NT2/D1 (cell line): ENCODE results near the gene LITAFD.
A peak's percentile ranks its signal among the peaks of the same experiment; 100 is the strongest.

ENCODE experiments used
- DNase-seq: peaks from one replicate; pipeline ENCODE4 v3.0.0-alpha.2; 2011; ENCODE audit warnings: low read depth, low spot score
- H3K27me3 ChIP-seq: 2 replicates; pipeline ENCODE4 v1.6.0; 2011; ENCODE audit warnings: mild to moderate bottlenecking; ENCODE audit not compliant: insufficient read length, insufficient read depth
- H3K36me3 ChIP-seq: 2 replicates; pipeline ENCODE4 v1.6.1; 2011; ENCODE audit warnings: mild to moderate bottlenecking, low read length, mixed read lengths; ENCODE audit not compliant: insufficient read depth, insufficient read length
- H3K4me1 ChIP-seq: 2 replicates; pipeline ENCODE4 v1.5.1; 2011; ENCODE audit not compliant: insufficient read depth, insufficient read length
- H3K4me3 ChIP-seq: 2 replicates; pipeline ENCODE4 v1.5.1; 2011; ENCODE audit warnings: low read depth; ENCODE audit not compliant: insufficient read length
- H3K9ac ChIP-seq: 2 replicates; pipeline ENCODE4 v1.6.0; 2011; ENCODE audit warnings: low read depth; ENCODE audit not compliant: insufficient read length
- H3K9me3 ChIP-seq: 2 replicates; pipeline ENCODE4 v1.5.1; 2011; ENCODE audit warnings: mild to moderate bottlenecking, low read length; ENCODE audit not compliant: insufficient read depth
- SUZ12 ChIP-seq: IDR thresholded peaks from 2 replicates; pipeline ENCODE4 v1.6.1; 2011; ENCODE audit not compliant: insufficient read length, insufficient read depth; ENCODE audit errors: extremely low read depth
- YY1 ChIP-seq: IDR thresholded peaks from 2 replicates; pipeline ENCODE4 v1.6.1; 2011; ENCODE audit not compliant: insufficient read length, insufficient read depth
- ZNF274 ChIP-seq: IDR thresholded peaks from 2 replicates; pipeline ENCODE4 v1.6.1; 2011; ENCODE audit warnings: mild to moderate bottlenecking, low read depth, low read length

The LITAFD gene

GRCh38 chr16:8852534-8852933, 29.6 kb upstream of the LITAFD start:
- H3K4me1 ChIP-seq, result peaks cover 24% of the 10 kb centered on the region
- H3K36me3 ChIP-seq, result peaks cover 91% of the 10 kb centered on the region
- no peaks in the 10 kb centered on the region for H3K27me3 ChIP-seq
- no peak overlapping the region for H3K4me3 ChIP-seq
- TF ChIP-seq YY1 (no peak), SUZ12 (no peak), ZNF274 (no peak)
- no peak overlapping the region for H3K9ac ChIP-seq
- DNase-seq, result no peak
- no peaks in the 10 kb centered on the region for H3K9me3 ChIP-seq

DNA sequence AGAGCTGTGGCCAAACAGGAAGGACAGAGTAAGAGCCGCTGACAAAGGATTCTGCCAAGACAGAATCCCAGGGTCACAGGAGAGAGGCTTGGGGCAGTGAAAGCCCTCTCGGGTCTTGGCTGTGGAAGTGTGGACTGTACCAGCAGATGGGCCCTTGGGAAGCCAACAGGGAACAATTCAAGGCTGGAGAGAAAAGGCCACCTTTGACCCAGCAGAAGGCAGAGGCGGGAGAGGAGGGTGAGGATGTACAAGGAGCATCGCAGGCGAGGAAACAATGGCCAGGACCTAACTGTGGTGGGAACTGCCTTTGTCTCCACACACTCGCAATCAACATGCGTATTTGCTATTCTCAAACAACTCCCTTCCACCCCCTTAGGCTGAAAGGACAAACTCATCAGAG, 29.0 kb upstream of the LITAFD start:
- no peak for DNase-seq
- H3K4me3 ChIP-seq, result no peak overlapping the region
- H3K27me3 ChIP-seq, result no peaks in the 10 kb centered on the region
- peaks cover 90% of the 10 kb centered on the region for H3K36me3 ChIP-seq
- peaks cover 26% of the 10 kb centered on the region for H3K4me1 ChIP-seq
- no peak overlapping the region for H3K9ac ChIP-seq
- H3K9me3 ChIP-seq, result no peaks in the 10 kb centered on the region
- TF ChIP-seq SUZ12 (no peak), YY1 (no peak), ZNF274 (no peak)

DNA sequence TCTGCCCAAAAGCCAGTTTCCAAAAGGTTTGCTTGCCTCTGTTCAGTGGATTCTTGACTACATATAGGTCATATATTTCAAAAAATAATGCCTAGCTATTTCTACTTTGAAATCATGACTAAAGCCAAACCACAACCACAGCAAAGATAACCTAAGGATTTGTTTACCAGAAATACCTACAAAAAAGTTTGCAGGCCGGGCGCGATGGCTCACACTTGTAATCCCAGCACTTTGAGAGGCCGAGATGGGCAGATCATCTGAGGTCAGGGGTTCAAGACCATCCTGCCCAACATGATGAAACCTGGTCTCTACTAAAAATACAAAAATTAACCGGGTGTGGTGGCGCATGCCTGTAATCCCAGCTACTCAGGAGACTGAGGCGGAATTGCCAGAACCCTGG, 28.5 kb upstream of the LITAFD start:
- no peak for DNase-seq
- TF ChIP-seq YY1, result no peak
- no peak for TF ChIP-seq ZNF274
- no peak for TF ChIP-seq SUZ12

GRCh38 chr16:8854298-8854948, 27.7 kb upstream of the LITAFD start:
- H3K36me3 ChIP-seq, result peaks cover 90% of the 10 kb centered on the region
- H3K4me3 ChIP-seq, result no peak overlapping the region
- H3K27me3 ChIP-seq, result no peaks in the 10 kb centered on the region
- H3K9ac ChIP-seq, result no peak overlapping the region
- TF ChIP-seq SUZ12 (no peak), YY1 (no peak), ZNF274 (no peak)
- peaks cover 21% of the 10 kb centered on the region for H3K4me1 ChIP-seq
- H3K9me3 ChIP-seq, result no peaks in the 10 kb centered on the region
- no peak for DNase-seq

More for the DNA sequence above, 28.5 kb upstream of the LITAFD start:
- Histone ChIP-seq H3K36me3 (peaks cover 90% of the 10 kb centered on the region), H3K9ac (no peak overlapping the region), H3K4me3 (no peak overlapping the region), H3K27me3 (no peaks in the 10 kb centered on the region), H3K4me1 (peaks cover 23% of the 10 kb centered on the region), H3K9me3 (no peaks in the 10 kb centered on the region)

DNA sequence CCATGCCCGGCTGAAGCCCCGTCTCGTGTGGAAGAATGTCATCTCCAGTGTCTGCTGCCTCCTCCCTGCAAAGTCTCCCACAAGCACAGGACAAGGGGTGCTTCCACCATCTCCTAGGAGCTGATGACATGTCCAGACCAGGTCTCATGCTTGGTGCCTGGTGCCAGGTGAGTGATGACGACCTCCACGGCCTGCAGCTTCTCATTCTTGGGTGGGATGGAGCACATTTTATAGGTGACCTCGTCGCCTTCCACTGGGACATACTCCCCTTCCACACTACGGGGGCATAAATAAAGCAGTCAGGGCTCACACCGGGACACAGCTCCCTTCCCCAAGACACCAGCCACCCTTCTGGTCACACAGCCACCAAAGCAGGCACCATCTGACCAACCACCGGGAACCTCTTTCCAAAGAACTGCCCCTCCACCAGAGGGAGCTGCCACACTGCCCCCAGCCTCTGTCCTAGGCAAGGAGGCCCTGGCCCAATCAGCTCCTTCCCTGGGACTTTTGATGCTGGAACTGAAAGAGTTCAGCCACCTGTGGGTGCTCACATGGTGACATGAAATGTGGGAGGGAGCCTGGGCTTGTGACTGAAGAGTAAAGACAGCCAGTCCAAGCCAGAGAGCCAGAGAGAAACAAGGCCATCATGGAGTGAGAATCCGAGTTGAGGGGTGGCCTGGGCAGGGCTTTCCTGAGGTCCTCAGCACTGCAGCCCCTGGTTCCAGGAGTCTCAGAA, 26.9 kb upstream of the LITAFD start:
- H3K36me3 ChIP-seq, result peaks cover 89% of the 10 kb centered on the region
- no peak for DNase-seq
- TF ChIP-seq ZNF274 (no peak), YY1 (no peak), SUZ12 (no peak)
- no peaks in the 10 kb centered on the region for H3K9me3 ChIP-seq
- H3K4me3 ChIP-seq, result no peak overlapping the region
- peaks cover 15% of the 10 kb centered on the region for H3K4me1 ChIP-seq
- H3K9ac ChIP-seq, result no peak overlapping the region
- H3K27me3 ChIP-seq, result no peaks in the 10 kb centered on the region

DNA sequence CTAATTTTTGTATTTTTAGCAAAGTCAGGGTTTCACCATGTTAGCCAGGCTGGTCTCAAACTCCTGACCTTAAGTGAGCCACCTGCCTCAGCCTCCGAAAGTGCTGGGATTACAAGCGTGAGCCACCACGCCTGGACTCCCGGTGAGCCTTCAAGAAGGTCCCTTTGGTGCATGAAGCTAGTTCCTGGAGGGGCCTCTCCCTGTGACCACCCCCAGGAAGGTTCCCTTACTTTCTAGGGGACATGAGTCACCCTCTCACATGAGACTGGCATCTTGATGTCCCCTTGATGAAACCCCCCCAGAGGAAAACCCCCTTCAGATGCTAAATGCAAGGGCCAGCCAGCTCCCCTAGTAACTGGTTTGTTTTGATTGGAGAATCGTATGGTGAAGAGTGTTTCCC, 26.2 kb upstream of the LITAFD start:
- Histone ChIP-seq H3K4me1 (peaks cover 11% of the 10 kb centered on the region), H3K36me3 (peaks cover 85% of the 10 kb centered on the region), H3K27me3 (no peaks in the 10 kb centered on the region), H3K9me3 (no peaks in the 10 kb centered on the region), H3K4me3 (no peak overlapping the region), H3K9ac (no peak overlapping the region)
- TF ChIP-seq SUZ12, result no peak
- TF ChIP-seq YY1, result no peak
- no peak for TF ChIP-seq ZNF274
- DNase-seq, result no peak

GRCh38 chr16:8858994-8859912, 22.9 kb upstream of the LITAFD start:
- no peak for TF ChIP-seq SUZ12
- no peak for TF ChIP-seq ZNF274
- no peak for TF ChIP-seq YY1
- DNase-seq, result no peak

More at GRCh38 chr16:8858994-8859912, 22.9 kb upstream of the LITAFD start:
- H3K27me3 ChIP-seq, result no peaks in the 10 kb centered on the region
- H3K4me1 ChIP-seq, result peaks cover 28% of the 10 kb centered on the region
- H3K9me3 ChIP-seq, result no peaks in the 10 kb centered on the region
- H3K4me3 ChIP-seq, result no peak overlapping the region
- peaks cover 76% of the 10 kb centered on the region for H3K36me3 ChIP-seq
- H3K9ac ChIP-seq, result peak overlapping the region; percentile 32
